Trophoblast cell (in vitro differentiated cells and primary cell): Measurements from ENCODE around the gene UGT1A8.

ENCODE experiments used
- DNase-seq, 2 donors: peaks; one replicate each; pipeline ENCODE4 v3.0.0-alpha.2; 2016
- H2AFZ ChIP-seq: 2 replicates; pipeline ENCODE4 v1.6.1; 2013; ENCODE audit warnings: low read length, moderate library complexity, mild to moderate bottlenecking; ENCODE audit not compliant: insufficient read depth, poor library complexity
- H2AK5ac ChIP-seq: 2 replicates; pipeline ENCODE4 v1.6.1; 2013; ENCODE audit warnings: mild to moderate bottlenecking, low read length
- H2BK120ac ChIP-seq: 2 replicates; pipeline ENCODE4 v1.6.1; 2013; ENCODE audit warnings: low read length, mild to moderate bottlenecking, moderate library complexity; ENCODE audit not compliant: insufficient read depth, poor library complexity
- H2BK12ac ChIP-seq: 2 replicates; pipeline ENCODE4 v1.6.1; 2013; ENCODE audit warnings: mild to moderate bottlenecking, low read length, moderate library complexity
- H2BK5ac ChIP-seq: 2 replicates; pipeline ENCODE4 v1.6.1; 2013; ENCODE audit warnings: low read length, low read depth, moderate library complexity, mild to moderate bottlenecking; ENCODE audit not compliant: poor library complexity
- H3K14ac ChIP-seq: 2 replicates; pipeline ENCODE4 v1.6.1; 2013; ENCODE audit warnings: mild to moderate bottlenecking, low read length
- H3K18ac ChIP-seq: 2 replicates; pipeline ENCODE4 v1.6.1; 2013; ENCODE audit warnings: mild to moderate bottlenecking, low read length
- H3K23ac ChIP-seq: 2 replicates; pipeline ENCODE4 v1.6.1; 2013; ENCODE audit warnings: low read length
- H3K27ac ChIP-seq: 2 replicates; pipeline ENCODE4 v1.5.1; 2013; ENCODE audit warnings: low read depth, mild to moderate bottlenecking, inconsistent platforms, low read length, moderate library complexity
- H3K27me3 ChIP-seq: 2 replicates; pipeline ENCODE4 v1.6.1; 2013; ENCODE audit warnings: inconsistent platforms, mild to moderate bottlenecking, low read length, moderate library complexity; ENCODE audit not compliant: insufficient read depth
- H3K36me3 ChIP-seq, 2 experiments: 1 replicate in 1 of 2; 2 replicates in 1 of 2; pipeline ENCODE4 v1.6.1; 2013; ENCODE audit warnings: low read length in 2 of 2, mild to moderate bottlenecking in 2 of 2, moderate library complexity in 1 of 2; ENCODE audit not compliant: insufficient read depth in 2 of 2, control insufficient read depth in 1 of 2
- H3K4ac ChIP-seq: 2 replicates; pipeline ENCODE4 v1.6.1; 2013; ENCODE audit warnings: low read depth, mild to moderate bottlenecking, low read length, moderate library complexity
- H3K4me1 ChIP-seq, 2 experiments: 1 replicate in 1 of 2; 2 replicates in 1 of 2; pipeline ENCODE4 v1.6.1; 2013; ENCODE audit warnings: low read length in 2 of 2, mild to moderate bottlenecking in 2 of 2, moderate library complexity in 1 of 2; ENCODE audit not compliant: insufficient read depth in 2 of 2, control insufficient read depth in 1 of 2
- H3K4me2 ChIP-seq: 2 replicates; pipeline ENCODE4 v1.6.1; 2013; ENCODE audit warnings: inconsistent platforms, mild to moderate bottlenecking, low read length, moderate library complexity
- H3K4me3 ChIP-seq: 2 replicates; pipeline ENCODE4 v1.5.1; 2013; ENCODE audit warnings: mild to moderate bottlenecking, low read depth, low read length, inconsistent platforms
- H3K79me1 ChIP-seq: one replicate; pipeline ENCODE4 v1.6.1; 2013; ENCODE audit warnings: low read length
- H3K79me2 ChIP-seq: 2 replicates; pipeline ENCODE4 v1.6.1; 2013; ENCODE audit warnings: low read length, mild to moderate bottlenecking; ENCODE audit not compliant: control insufficient read depth, insufficient read depth, poor library complexity
- H3K9ac ChIP-seq: 2 replicates; pipeline ENCODE4 v1.6.1; 2013; ENCODE audit warnings: mild to moderate bottlenecking, low read length
- H3K9me3 ChIP-seq: 2 replicates; pipeline ENCODE4 v1.6.1; 2013; ENCODE audit warnings: low read depth, mild to moderate bottlenecking, control low read depth, inconsistent platforms, low read length; ENCODE audit not compliant: insufficient read depth
- H4K12ac ChIP-seq: 2 replicates; pipeline ENCODE4 v1.6.1; 2013; ENCODE audit warnings: low read depth, mild to moderate bottlenecking, low read length, moderate library complexity
- H4K8ac ChIP-seq: 2 replicates; pipeline ENCODE4 v1.6.1; 2013; ENCODE audit warnings: low read depth, mild to moderate bottlenecking, low read length, moderate library complexity
- H4K91ac ChIP-seq: one replicate; pipeline ENCODE4 v1.6.1; 2013; ENCODE audit warnings: low read depth, mild to moderate bottlenecking, low read length, moderate library complexity
- WGBS: extraction: QIAGEN DNeasy Blood & Tissue Kit; methylation state at CpG from one replicate; pipeline ENCODE4 v1.1.7; 2013; ENCODE audit warnings: missing lambda C conversion rate; ENCODE audit not compliant: insufficient read length, insufficient coverage; ENCODE audit errors: extremely low coverage; 5-methylcytosine and 5-hydroxymethylcytosine counted together

Gene UGT1A8

DNA sequence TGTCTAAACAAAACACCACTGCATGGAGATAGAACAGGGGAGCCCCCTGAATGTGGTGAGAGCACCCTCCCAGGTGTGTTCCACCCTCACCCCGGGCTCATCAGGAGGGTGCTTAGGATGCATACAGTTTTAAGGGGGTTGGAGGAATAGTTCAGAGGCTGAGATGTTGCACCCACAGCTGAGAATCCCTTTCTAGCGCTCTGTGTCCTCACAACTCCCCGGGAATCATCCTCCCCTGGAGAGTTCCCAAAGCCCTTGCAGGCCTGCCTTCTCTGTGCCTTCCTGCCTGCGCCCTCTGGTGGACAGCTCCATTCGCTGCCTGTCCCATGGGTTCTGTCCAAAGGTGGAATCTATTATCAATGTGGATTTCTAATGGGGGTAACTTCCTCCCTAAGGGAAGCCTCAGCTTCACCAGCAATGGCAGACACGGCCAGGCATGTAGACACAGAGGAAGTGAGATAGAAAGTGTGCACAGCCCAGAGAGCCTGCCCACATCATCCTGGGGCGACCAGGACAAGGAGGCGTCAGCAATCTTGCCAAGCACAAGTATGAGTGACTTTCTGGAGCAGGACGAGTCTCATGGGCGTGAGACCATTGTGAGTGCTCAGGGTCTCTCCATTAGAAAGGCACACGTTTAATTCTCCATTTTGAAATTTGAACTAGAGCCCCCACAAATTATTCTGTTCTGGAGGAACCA lies 94.0 kb downstream of the UGT1A8 start:
- no peak overlapping the region for H2BK120ac ChIP-seq
- no peak overlapping the region for H3K23ac ChIP-seq
- no peaks in the 10 kb centered on the region for H3K27me3 ChIP-seq
- no peak overlapping the region for H3K4me3 ChIP-seq
- H2AK5ac ChIP-seq = no peak overlapping the region
- H3K9ac ChIP-seq = no peak overlapping the region
- no peak overlapping the region for H4K91ac ChIP-seq
- H2AFZ ChIP-seq = no peak overlapping the region
- H3K27ac ChIP-seq = no peak overlapping the region
- H3K4me1 ChIP-seq = peaks cover 0 to 2% of the 10 kb centered on the region in 2 experiments
- no peaks in the 10 kb centered on the region for H3K36me3 ChIP-seq
- peak; percentile 23 to 80 for DNase-seq
- no peaks in the 10 kb centered on the region for H3K9me3 ChIP-seq
- no peak overlapping the region for H3K18ac ChIP-seq
- no peaks in the 10 kb centered on the region for H3K79me1 ChIP-seq
- H3K4me2 ChIP-seq = no peak overlapping the region
- H4K12ac ChIP-seq = no peak overlapping the region
- no peak overlapping the region for H2BK5ac ChIP-seq
- H3K4ac ChIP-seq = no peak overlapping the region
- no peak overlapping the region for H4K8ac ChIP-seq
- H3K79me2 ChIP-seq = no peaks in the 10 kb centered on the region
- WGBS = no CpG with 5 or more reads among the region's 11 CpGs
- H2BK12ac ChIP-seq = no peak overlapping the region
- H3K14ac ChIP-seq = no peak overlapping the region

- Histone ChIP-seq H3K9ac (no peak within 1 kb of the TSS), H3K36me3 (no peaks in the 10 kb centered on the region), H3K79me1 (no peaks in the 10 kb centered on the region), H3K18ac (no peak within 1 kb of the TSS), H4K8ac (no peak within 1 kb of the TSS), H3K23ac (no peak within 1 kb of the TSS), H2BK12ac (no peak within 1 kb of the TSS), H2AFZ (no peak within 1 kb of the TSS), H3K79me2 (no peaks in the 10 kb centered on the region), H2BK5ac (no peak within 1 kb of the TSS), H3K4me1 (no peaks in the 10 kb centered on the region), H4K12ac (no peak within 1 kb of the TSS), H3K14ac (no peak within 1 kb of the TSS), H2BK120ac (no peak within 1 kb of the TSS), H3K4ac (no peak within 1 kb of the TSS), H3K9me3 (peaks cover 2% of the 10 kb centered on the region), H3K27ac (no peak within 1 kb of the TSS), H4K91ac (no peak within 1 kb of the TSS), H3K4me2 (no peak within 1 kb of the TSS), H3K27me3 (no peaks in the 10 kb centered on the region), H2AK5ac (no peak within 1 kb of the TSS), H3K4me3 (no peak within 1 kb of the TSS)
- whole genome bisulfite sequencing = no CpG with 5 or more reads among the region's 14 CpGs
- no peak for DNase-seq
These were observed 95.3 kb downstream of the UGT1A8 start, which contains the start of gene UGT1A5 for GRCh38 chr2:233712611-233713261. TSS of gene UGT1A5 (plus strand) at chr2:233712907. CDS start at chr2:233712992, 85 bp downstream.

DNA sequence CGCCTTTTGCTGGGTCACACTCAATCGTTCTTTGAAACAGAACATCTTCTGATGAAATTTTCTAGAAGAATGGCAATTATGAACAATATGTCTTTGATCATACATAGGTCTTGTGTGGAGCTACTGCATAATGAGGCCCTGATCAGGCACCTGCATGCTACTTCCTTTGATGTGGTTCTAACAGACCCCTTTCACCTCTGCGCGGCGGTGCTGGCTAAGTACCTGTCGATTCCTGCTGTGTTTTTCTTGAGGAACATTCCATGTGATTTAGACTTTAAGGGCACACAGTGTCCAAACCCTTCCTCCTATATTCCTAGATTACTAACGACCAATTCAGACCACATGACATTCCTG lies 95.8 kb downstream of the UGT1A8 start:
- Histone ChIP-seq H3K4me1 (no peaks in the 10 kb centered on the region), H3K4ac (no peak overlapping the region), H4K12ac (no peak overlapping the region), H4K8ac (no peak overlapping the region), H3K79me2 (no peaks in the 10 kb centered on the region), H2BK5ac (no peak overlapping the region), H2AK5ac (no peak overlapping the region), H3K23ac (no peak overlapping the region), H2BK120ac (no peak overlapping the region), H3K27me3 (no peaks in the 10 kb centered on the region), H3K4me2 (no peak overlapping the region), H3K4me3 (no peak overlapping the region), H2AFZ (no peak overlapping the region), H3K79me1 (no peaks in the 10 kb centered on the region), H4K91ac (no peak overlapping the region), H2BK12ac (no peak overlapping the region), H3K14ac (no peak overlapping the region), H3K18ac (no peak overlapping the region), H3K27ac (no peak overlapping the region), H3K9ac (no peak overlapping the region), H3K36me3 (no peaks in the 10 kb centered on the region), H3K9me3 (peaks cover 2% of the 10 kb centered on the region)
- no peak for DNase-seq
- no CpG with 5 or more reads among the region's 7 CpGs for WGBS

DNA sequence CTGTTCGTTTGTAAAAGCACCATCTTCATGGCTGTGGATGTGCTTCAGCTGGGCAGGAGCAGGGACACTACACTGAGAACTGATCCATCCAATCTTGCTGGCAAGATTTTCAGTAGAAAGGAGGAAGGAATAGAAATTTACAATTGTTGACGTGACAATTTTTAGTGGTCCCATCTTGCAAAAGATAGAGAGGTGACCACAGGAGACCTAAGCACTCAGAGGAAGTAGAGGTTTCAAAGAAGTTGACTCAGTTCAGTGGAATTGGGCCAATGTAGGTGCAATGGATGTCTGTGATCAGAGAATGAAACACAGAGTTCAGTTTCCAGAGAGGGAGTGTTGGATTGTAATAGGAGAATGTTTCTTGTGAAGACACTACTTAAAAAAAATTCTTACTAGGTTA lies 96.7 kb downstream of the UGT1A8 start:
- Histone ChIP-seq H3K36me3 (no peaks in the 10 kb centered on the region), H3K9ac (no peak overlapping the region), H3K27ac (no peak overlapping the region), H2BK120ac (no peak overlapping the region), H3K79me1 (no peaks in the 10 kb centered on the region), H3K18ac (no peak overlapping the region), H3K4me2 (no peak overlapping the region), H3K9me3 (peaks cover 2% of the 10 kb centered on the region), H3K4me3 (no peak overlapping the region), H3K79me2 (no peaks in the 10 kb centered on the region), H4K8ac (no peak overlapping the region), H3K4me1 (no peaks in the 10 kb centered on the region), H3K23ac (no peak overlapping the region), H3K4ac (no peak overlapping the region), H2AFZ (no peak overlapping the region), H2AK5ac (no peak overlapping the region), H4K12ac (no peak overlapping the region), H3K27me3 (no peaks in the 10 kb centered on the region), H2BK5ac (no peak overlapping the region), H3K14ac (no peak overlapping the region), H4K91ac (no peak overlapping the region), H2BK12ac (no peak overlapping the region)
- WGBS = no CpG with 5 or more reads among the region's 2 CpGs
- no peak for DNase-seq
